IPS DF 6.9 (cell line): ENCODE measurements around the gene LRRC37B.
"Not testable (repeated sequence)": the region's sequence is repeated elsewhere in the genome, so short reads cannot be mapped to it uniquely, and the experiment has no call there.

Experiments
- DNase-seq: peaks from one replicate; pipeline ENCODE4 v3.0.0-alpha.2; 2013; ENCODE audit warnings: low read depth, low spot score
- H3K27ac ChIP-seq: one replicate; pipeline ENCODE4 v1.5.1; 2013; ENCODE audit warnings: low read length, control low read depth
- H3K27me3 ChIP-seq: 2 replicates; pipeline ENCODE4 v1.6.1; 2013; ENCODE audit warnings: mild to moderate bottlenecking, low read length; ENCODE audit not compliant: control insufficient read depth, insufficient read depth
- H3K36me3 ChIP-seq: 2 replicates; pipeline ENCODE4 v1.6.1; 2013; ENCODE audit warnings: low read length; ENCODE audit not compliant: control insufficient read depth, insufficient read depth
- H3K4me1 ChIP-seq: 2 replicates; pipeline ENCODE4 v1.6.1; 2013; ENCODE audit warnings: low read length; ENCODE audit not compliant: control insufficient read depth, insufficient read depth
- H3K4me3 ChIP-seq: 2 replicates; pipeline ENCODE4 v1.5.1; 2013; ENCODE audit warnings: mild to moderate bottlenecking, low read length
- H3K9me3 ChIP-seq: 2 replicates; pipeline ENCODE4 v1.6.1; 2013; ENCODE audit warnings: low read length, inconsistent platforms; ENCODE audit not compliant: control insufficient read depth, insufficient read depth
- WGBS: extraction: QIAGEN DNeasy Blood & Tissue Kit; methylation state at CpG from one replicate; pipeline ENCODE4 v1.1.7; 2013; ENCODE audit warnings: mixed read lengths, missing lambda C conversion rate; ENCODE audit not compliant: insufficient read length, insufficient coverage; 5-methylcytosine and 5-hydroxymethylcytosine counted together

LRRC37B gene

GRCh38 chr17:32064091-32064490, 56.9 kb downstream of the LRRC37B start:
- H3K27ac ChIP-seq, H3K4me3 ChIP-seq, H3K36me3 ChIP-seq, DNase-seq, H3K9me3 ChIP-seq, H3K27me3 ChIP-seq, H3K4me1 ChIP-seq: not testable (repeated sequence)
- whole genome bisulfite sequencing, result no CpG with 5 or more reads among the region's 2 CpGs

- not testable (repeated sequence) for H3K4me1 ChIP-seq, H3K27ac ChIP-seq, DNase-seq, H3K36me3 ChIP-seq, H3K9me3 ChIP-seq, H3K27me3 ChIP-seq, H3K4me3 ChIP-seq
- WGBS, result no CpG with 5 or more reads among the region's 10 CpGs
Observed at GRCh38 chr17:32066123-32066680, 59.0 kb downstream of the LRRC37B start.

DNA sequence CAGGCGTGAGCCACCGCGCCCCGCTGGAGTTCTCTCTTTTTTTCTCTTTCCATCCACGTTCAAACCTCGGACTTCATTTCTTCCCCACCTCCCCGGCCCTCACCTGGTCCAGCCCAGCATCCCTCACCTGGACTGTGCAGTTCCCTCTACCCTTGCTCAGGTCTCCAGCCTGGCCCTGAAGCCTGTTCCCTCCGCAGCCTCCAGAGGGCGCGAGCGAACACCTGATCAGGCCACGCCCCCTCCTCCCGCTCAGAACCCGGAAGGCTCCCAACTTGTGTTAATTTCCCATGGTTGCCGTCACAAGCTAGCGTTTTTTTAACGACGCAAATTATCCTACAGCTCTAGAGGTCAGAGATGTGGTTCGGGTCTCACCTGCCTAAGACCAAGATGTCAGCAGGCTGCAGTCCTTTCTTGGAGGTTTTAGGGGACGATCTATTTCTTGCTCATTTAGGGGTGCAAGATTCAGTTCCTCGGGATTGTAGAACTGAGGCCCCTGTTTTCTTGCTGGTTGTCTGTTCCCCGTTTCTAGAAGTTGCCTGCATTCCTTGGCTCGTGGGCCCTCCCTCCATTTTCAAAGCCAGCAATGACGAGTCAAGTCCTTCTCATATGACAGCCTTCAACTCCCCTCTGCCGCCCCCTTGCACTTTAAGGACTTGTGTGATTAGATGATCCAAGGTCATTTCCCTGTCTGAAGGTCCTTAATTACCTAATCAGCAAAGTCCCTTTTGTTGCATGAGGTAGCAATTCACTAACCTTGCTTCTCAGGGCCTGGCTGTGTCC, 59.9 kb downstream of the LRRC37B start:
- no CpG with 5 or more reads among the region's 25 CpGs for WGBS
- H3K9me3 ChIP-seq, H3K27ac ChIP-seq, H3K4me3 ChIP-seq, H3K27me3 ChIP-seq, H3K36me3 ChIP-seq, H3K4me1 ChIP-seq, DNase-seq: not testable (repeated sequence)

DNA sequence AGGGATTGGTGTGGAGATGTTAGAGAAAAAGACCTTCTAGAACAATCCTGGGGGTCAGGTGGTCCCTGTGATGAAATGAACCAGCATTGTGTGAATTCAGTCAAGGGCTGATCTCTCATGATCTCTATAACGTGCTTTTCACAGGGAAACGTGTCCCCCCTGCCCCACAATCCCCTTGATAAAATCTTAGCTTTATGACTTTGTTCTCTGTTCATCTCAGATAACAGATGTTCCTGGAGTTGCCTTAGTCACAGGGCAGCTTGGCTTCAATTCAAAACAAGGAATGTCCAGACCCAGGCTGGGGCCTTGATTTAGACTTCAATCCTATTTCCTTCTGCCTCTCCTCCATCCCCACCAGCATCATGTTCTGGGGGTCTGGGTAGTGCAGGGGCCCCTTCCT, 61.9 kb downstream of the LRRC37B start:
- not testable (repeated sequence) for H3K4me3 ChIP-seq, H3K27ac ChIP-seq, H3K27me3 ChIP-seq, H3K36me3 ChIP-seq, H3K4me1 ChIP-seq, H3K9me3 ChIP-seq, DNase-seq
- WGBS, result no CpG with 5 or more reads among the region's 2 CpGs

DNA sequence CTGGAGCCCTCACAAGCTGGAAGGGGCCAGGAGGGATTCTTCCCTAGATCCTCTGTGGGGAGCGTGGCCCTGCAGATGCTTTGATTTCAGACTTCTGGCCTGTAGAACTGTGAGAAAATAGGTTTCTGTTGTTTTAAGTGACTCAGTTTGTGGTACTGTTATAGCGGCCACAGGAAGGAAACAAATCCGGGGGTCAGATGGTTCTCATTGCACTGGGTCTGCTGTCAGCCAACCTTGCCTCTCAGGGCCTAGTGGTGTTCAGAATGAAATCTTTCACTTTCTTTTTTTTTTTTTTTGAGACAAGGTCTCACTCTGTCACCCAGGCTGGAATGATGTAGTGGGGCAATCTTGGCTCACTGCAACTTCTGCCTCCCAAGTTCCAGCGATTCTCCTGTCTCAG, 64.8 kb downstream of the LRRC37B start:
- not testable (repeated sequence) for DNase-seq, H3K27ac ChIP-seq, H3K36me3 ChIP-seq

GRCh38 chr17:32073131-32073530, 65.9 kb downstream of the LRRC37B start:
- not testable (repeated sequence) for H3K36me3 ChIP-seq, DNase-seq, H3K27ac ChIP-seq, H3K4me3 ChIP-seq, H3K27me3 ChIP-seq, H3K4me1 ChIP-seq, H3K9me3 ChIP-seq
- WGBS, result no CpG with 5 or more reads among the region's 4 CpGs

More for the DNA sequence above, 64.8 kb downstream of the LRRC37B start:
- H3K4me3 ChIP-seq, H3K27me3 ChIP-seq, H3K9me3 ChIP-seq, H3K4me1 ChIP-seq: not testable (repeated sequence)
- no CpG with 5 or more reads among the region's 4 CpGs for WGBS

DNA sequence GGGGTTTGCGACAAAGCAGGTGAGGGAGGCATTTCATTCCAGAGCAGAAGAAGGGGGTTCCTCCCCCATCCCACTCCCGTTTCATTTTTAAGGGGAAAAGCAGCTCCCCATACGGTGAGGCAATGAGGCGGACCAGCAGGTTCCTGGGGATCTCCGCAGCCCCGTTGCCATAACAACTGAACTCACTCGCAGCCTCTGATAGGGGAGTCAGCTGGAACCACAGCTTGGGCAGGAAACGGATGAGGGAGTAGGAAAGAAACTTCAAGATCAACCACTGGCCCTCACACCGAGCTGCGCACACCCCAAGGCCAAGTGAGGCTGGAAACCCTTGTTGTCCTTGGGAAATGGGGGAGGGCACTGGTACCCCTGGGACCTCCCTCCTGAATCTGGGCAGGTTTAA, 72.6 kb downstream of the LRRC37B start:
- not testable (repeated sequence) for H3K4me3 ChIP-seq, DNase-seq, H3K36me3 ChIP-seq, H3K4me1 ChIP-seq, H3K27ac ChIP-seq, H3K27me3 ChIP-seq, H3K9me3 ChIP-seq
- WGBS, result no CpG with 5 or more reads among the region's 10 CpGs

- H3K4me1 ChIP-seq, DNase-seq, H3K27ac ChIP-seq, H3K36me3 ChIP-seq, H3K9me3 ChIP-seq, H3K27me3 ChIP-seq: not testable (repeated sequence)
- WGBS, result no CpG with 5 or more reads among the region's 17 CpGs
- H3K4me3 ChIP-seq, result peak overlapping the region; percentile 40; the same call in 1 of the 2 replicates
Observed at GRCh38 chr17:32083550-32083979, 76.4 kb downstream of the LRRC37B start.

- WGBS, result no CpG with 5 or more reads among the region's 39 CpGs
- not testable (repeated sequence) for H3K27ac ChIP-seq, DNase-seq, H3K36me3 ChIP-seq, H3K27me3 ChIP-seq, H3K4me1 ChIP-seq, H3K9me3 ChIP-seq
- peak overlapping the region; percentile 40; the same call in 1 of the 2 replicates for H3K4me3 ChIP-seq
Observed at GRCh38 chr17:32084003-32084941, 77.1 kb downstream of the LRRC37B start.

GRCh38 chr17:32084942-32085829, 78.0 kb downstream of the LRRC37B start:
- H3K9me3 ChIP-seq, H3K4me1 ChIP-seq, H3K4me3 ChIP-seq, H3K27me3 ChIP-seq, DNase-seq, H3K36me3 ChIP-seq: not testable (repeated sequence)
- H3K27ac ChIP-seq, result peak overlapping the region; percentile 90
- WGBS, result no CpG with 5 or more reads among the region's 30 CpGs
